Gastrocnemius medialis (tissue), 4 donors: Measurements from ENCODE around the gene AUTS2. TPM values are rescaled to one million over a fixed set of nuclear protein-coding genes. Genes with fewer than 3 reads are reported as not detected.

Experiments
- ATAC-seq, 2 donors: fragments of 150-250 bp; one replicate each; pipeline ENCODE4 v1.9.1; 2016
- DNase-seq, 2 donors: peaks; one replicate each; pipeline ENCODE4 v3.0.0-alpha.2; 2019
- H3K27ac ChIP-seq, 4 donors: fragments of 200-600 bp; sonication (generic); 1 replicate in 1 of 4; 2 replicates in 3 of 4; pipeline ENCODE4 v1.5.1; 2016 to 2018; ENCODE audit warnings: mild to moderate bottlenecking in 2 of 4, moderate library complexity in 1 of 4
- H3K27me3 ChIP-seq, 3 donors: fragments of 200-600 bp; sonication (generic) in 2 of 3; 1 replicate in 1 of 3; 2 replicates in 2 of 3; pipeline versions ENCODE4 v1.5.1 to v1.6.0; 2016 to 2019; ENCODE audit warnings: mild to moderate bottlenecking in 1 of 3, moderate library complexity in 1 of 3
- H3K36me3 ChIP-seq, 2 donors: fragments of 200-600 bp; sonication (generic) in 1 of 2; one replicate each; pipeline ENCODE4 v1.5.1; 2017 to 2018
- H3K4me1 ChIP-seq, 2 donors: fragments of 200-600 bp; sonication (generic) in 1 of 2; one replicate each; pipeline ENCODE4 v1.5.1; 2016 to 2017; ENCODE audit warnings: mild to moderate bottlenecking in 2 of 2
- H3K4me3 ChIP-seq, 4 donors: fragments of 200-600 bp; sonication (generic) in 3 of 4; 1 replicate in 1 of 4; 2 replicates in 3 of 4; pipeline ENCODE4 v1.5.1; 2016 to 2019; ENCODE audit warnings: mild to moderate bottlenecking in 2 of 4
- H3K9me3 ChIP-seq, 3 donors: fragments of 200-600 bp; sonication (generic) in 2 of 3; 1 replicate in 1 of 3; 2 replicates in 2 of 3; pipeline ENCODE4 v1.5.1; 2016 to 2019
- CTCF ChIP-seq, 5 experiments: fragments of 450-650 bp in 3 of 5; fragments of 200-600 bp in 2 of 5; sonication (generic) in 2 of 5; IDR thresholded peaks in 4 of 5; conservative IDR thresholded peaks in 1 of 5; 1 replicate in 4 of 5; 2 replicates in 1 of 5; pipeline ENCODE4 v1.5.1; 2016 to 2019; ENCODE audit warnings: antibody characterized with exemption in 5 of 5, mild to moderate bottlenecking in 3 of 5, moderate library complexity in 3 of 5
- POLR2A ChIP-seq, 2 donors: fragments of 450-650 bp; IDR thresholded peaks; one replicate each; pipeline ENCODE4 v1.6.1; 2017; ENCODE audit warnings: antibody characterized with exemption in 2 of 2, mild to moderate bottlenecking in 2 of 2, moderate library complexity in 2 of 2
- in situ Hi-C, 4 donors: fragments of 200-750 bp; cut with MboI; loops; one replicate each; pipeline versions ENCODE4 v1.15.0 to v1.8.0; 2017; ENCODE audit warnings: low sequenced_read_pairs in 4 of 4
- intact Hi-C: fragments of 100-400 bp; cut with DNase I; formaldehyde crosslinking; loops from one replicate; pipeline ENCODE4 v1.15.1; 2023; ENCODE audit warnings: low total_unique reads
- total RNA-seq, 4 donors: library from RNA; depleted of rRNA; stranded (reverse); fragments of >200 nt; gene quantifications; one replicate each; pipeline versions ENCODE4 v1.1.0 to v1.2.3, GENCODE V29; 2016

AUTS2 gene
- total RNA-seq, 4 donors from 2014 or later: 2.5 to 16.2 (median 8.5) TPM

- no peak overlapping the region for H3K4me3 ChIP-seq
- in situ Hi-C loops: no loop called here
- ATAC-seq (no peak), DNase-seq (no peak)
- no peaks in the 10 kb centered on the region for H3K9me3 ChIP-seq
- H3K36me3 ChIP-seq: no peaks in the 10 kb centered on the region
- H3K27ac ChIP-seq: no peak overlapping the region
- peaks cover 0 to 18% of the 10 kb centered on the region in 2 donors for H3K4me1 ChIP-seq
- intact Hi-C loops: no loop called here
- no peaks in the 10 kb centered on the region for H3K27me3 ChIP-seq
- TF ChIP-seq CTCF (IDR thresholded peaks at IDR 0.05 in 4 of 5, conservative IDR thresholded peaks at IDR 0.05 in 1 of 5): no peak
- no peak for TF ChIP-seq POLR2A (IDR thresholded peaks at IDR 0.05)
Observed at GRCh38 chr7:70353330-70353945, 755.2 kb downstream of the AUTS2 start.

GRCh38 chr7:70353946-70354335, 755.7 kb downstream of the AUTS2 start:
- TF ChIP-seq CTCF (IDR thresholded peaks at IDR 0.05 in 4 of 5, conservative IDR thresholded peaks at IDR 0.05 in 1 of 5) (no peak), POLR2A (IDR thresholded peaks at IDR 0.05) (no peak)
- H3K4me1 ChIP-seq: peaks cover 0 to 18% of the 10 kb centered on the region in 2 donors

GRCh38 chr7:70354409-70355169, 756.3 kb downstream of the AUTS2 start:
- Histone ChIP-seq H3K36me3 (no peaks in the 10 kb centered on the region), H3K4me3 (no peak overlapping the region), H3K4me1 (peaks cover 0 to 18% of the 10 kb centered on the region in 2 donors), H3K27ac (no peak overlapping the region), H3K27me3 (no peaks in the 10 kb centered on the region), H3K9me3 (no peaks in the 10 kb centered on the region)
- no peak for TF ChIP-seq CTCF (IDR thresholded peaks at IDR 0.05 in 4 of 5, conservative IDR thresholded peaks at IDR 0.05 in 1 of 5)
- TF ChIP-seq POLR2A (IDR thresholded peaks at IDR 0.05): no peak
- DNase-seq: no peak
- no peak for ATAC-seq
- in situ Hi-C loops: no loop called here
- intact Hi-C loops: no loop called here

More at GRCh38 chr7:70353946-70354335, 755.7 kb downstream of the AUTS2 start:
- H3K27me3 ChIP-seq: no peaks in the 10 kb centered on the region
- no peak overlapping the region for H3K4me3 ChIP-seq
- no peak overlapping the region for H3K27ac ChIP-seq
- in situ Hi-C loops: no loop called here
- no peaks in the 10 kb centered on the region for H3K9me3 ChIP-seq
- intact Hi-C loops: no loop called here
- ATAC-seq: no peak
- no peaks in the 10 kb centered on the region for H3K36me3 ChIP-seq
- no peak for DNase-seq

- ATAC-seq: no peak
- DNase-seq: no peak
- Histone ChIP-seq H3K27ac (no peak overlapping the region), H3K36me3 (no peaks in the 10 kb centered on the region), H3K4me3 (no peak overlapping the region), H3K27me3 (no peaks in the 10 kb centered on the region), H3K9me3 (no peaks in the 10 kb centered on the region), H3K4me1 (peaks cover 0 to 18% of the 10 kb centered on the region in 2 donors)
- in situ Hi-C loops: no loop called here
- no peak for TF ChIP-seq POLR2A (IDR thresholded peaks at IDR 0.05)
- intact Hi-C loops: no loop called here
Observed at GRCh38 chr7:70355198-70356020, 757.1 kb downstream of the AUTS2 start.
